GM21529 (cell line): Measurements from ENCODE around the gene MARK3.

Experiments
- ATAC-seq: cut with Tn5 transposase; IDR thresholded peaks from one replicate; pipeline ENCODE4 v1.9.1; 2021; ENCODE audit not compliant: unreplicated experiment

The MARK3 gene

GRCh38 chr14:103547455-103547940 lies 162.3 kb downstream of the MARK3 start:
- no peak for ATAC-seq

DNA sequence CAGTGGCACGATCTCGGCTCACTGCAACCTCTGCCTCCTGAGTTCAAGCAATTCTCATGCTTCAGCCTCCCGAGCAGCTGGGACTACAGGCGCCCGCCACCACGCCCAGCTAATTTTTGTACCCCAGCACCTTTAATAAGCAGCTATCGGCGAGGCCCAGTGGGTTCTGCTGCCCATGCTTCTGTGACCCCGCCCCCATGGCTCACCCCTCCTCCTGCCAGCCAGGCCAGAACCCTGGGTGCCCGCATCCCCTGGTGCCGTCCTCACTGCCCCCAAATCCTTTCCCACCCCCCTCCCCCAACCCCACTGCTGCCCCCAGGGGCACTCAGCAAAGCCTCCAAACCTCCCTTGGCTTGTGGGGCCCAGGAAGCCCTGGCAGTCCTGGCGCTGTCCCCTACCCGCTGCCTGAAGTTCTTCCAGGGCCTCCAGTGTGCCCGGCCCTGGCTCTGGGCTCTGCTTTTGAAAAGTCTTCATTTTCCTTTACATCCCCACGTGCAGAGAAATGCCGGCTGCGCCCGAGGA lies 162.8 kb downstream of the MARK3 start:
- no peak for ATAC-seq

- no peak for ATAC-seq
These were observed 163.5 kb downstream of the MARK3 start for GRCh38 chr14:103548463-103549351.

DNA sequence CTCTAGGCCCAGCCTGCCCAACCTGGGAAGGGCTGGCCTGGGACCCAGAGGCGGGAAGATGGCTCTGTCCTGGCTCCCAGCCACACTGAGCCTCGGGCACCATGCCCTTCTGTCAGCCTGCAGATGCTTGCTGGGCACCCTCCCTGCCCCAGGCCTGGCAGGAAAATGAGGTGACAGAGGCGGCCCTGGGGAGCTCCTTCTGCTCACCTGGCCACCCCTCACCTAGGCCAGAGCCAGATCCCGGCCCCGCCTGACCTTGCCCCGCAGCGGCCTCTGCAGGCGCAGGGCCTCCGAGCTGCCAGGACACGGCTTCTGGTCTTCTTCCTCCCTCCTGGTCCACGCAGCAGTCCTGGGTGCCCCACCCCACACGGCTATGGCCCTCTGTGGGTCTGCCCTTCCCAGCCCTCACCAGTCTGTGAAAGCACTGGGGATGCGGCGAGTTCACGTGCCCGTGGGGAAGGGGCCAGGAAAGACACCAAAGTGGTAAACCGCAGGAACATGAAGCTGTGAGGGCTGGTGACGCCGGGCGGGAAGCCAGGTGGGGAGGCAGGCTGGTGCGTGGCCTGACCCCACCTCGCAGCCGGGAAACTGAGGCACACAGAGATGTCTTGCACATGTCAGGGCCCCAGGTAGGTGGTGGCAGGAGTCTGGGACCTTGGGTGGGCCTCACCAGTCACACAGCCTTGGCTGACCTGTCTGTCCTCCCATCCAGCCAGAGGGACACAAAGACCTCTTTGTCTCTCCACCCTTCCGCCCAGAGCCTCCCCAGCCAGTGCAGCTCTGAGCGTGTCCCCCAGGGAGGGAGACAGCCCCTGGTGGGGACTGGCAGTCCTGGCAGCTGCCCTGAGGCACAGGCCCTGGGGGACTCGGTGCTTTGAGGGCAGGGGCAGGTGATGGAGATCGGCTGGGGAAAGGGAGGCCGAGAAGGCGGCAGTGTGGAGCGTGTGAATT lies 164.4 kb downstream of the MARK3 start:
- ATAC-seq, result no peak

DNA sequence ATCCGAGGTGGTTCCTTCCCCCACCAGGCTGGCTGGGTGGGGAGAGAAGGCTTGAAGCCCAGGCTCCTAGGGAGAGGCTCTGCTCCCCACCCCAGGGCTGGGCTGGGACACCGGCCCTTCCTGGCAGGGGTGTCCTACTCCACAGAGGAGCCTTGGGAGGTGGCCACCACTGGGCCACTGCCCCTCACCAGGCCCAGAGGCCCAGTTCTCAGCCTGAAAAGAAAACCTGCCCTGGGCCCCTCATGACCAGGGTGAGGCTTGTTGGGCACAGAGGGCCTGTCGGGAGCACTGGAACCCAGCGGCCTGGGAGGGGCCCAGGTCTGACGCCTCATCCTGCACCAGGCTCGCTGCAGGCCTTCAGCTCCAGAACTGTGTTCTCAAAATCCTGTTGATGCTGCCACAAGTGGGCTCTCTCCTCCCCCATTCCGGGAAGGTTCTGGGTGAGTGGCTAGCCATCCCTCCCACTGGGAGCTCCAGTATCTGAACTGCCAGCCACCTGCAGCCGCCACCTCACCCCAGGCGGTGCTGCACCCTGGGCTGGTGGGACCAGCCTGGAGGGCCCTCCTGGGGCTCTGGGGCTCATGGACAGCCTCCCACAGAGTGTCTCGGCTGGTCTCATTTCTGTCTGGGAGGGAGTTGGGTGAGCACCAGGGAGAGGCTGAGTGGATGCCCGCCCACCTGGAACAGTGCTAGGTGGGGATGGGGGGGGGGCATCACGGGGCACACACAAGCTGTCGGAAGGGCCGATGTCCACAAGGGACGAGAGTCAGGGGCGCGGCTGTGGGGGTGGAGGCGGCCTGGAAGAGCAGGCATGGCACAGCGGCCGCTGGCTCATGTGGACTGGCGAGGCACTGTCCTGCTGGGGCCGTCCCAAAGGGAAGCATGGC lies 165.5 kb downstream of the MARK3 start:
- ATAC-seq, result no peak

GRCh38 chr14:103551338-103551762 lies 166.1 kb downstream of the MARK3 start:
- ATAC-seq, result no peak

- no peak for ATAC-seq
These were observed 167.0 kb downstream of the MARK3 start for GRCh38 chr14:103552011-103552845.

- ATAC-seq, result no peak
These were observed 167.6 kb downstream of the MARK3 start for GRCh38 chr14:103552846-103553210.
